Ascending aorta (tissue), 2 donors: ENCODE data around the gene KSR2. TPM values are rescaled to one million over a fixed set of nuclear protein-coding genes. Genes with fewer than 3 reads are reported as not detected.

ENCODE experiments used
- DNase-seq, 2 donors: peaks; one replicate each; pipeline ENCODE4 v3.0.0-alpha.2; 2019; ENCODE audit warnings: low spot score in 2 of 2
- H3K27ac ChIP-seq, 2 donors: fragments of 200-600 bp; sonication (generic); one replicate each; pipeline ENCODE4 v1.5.1; 2016 to 2017; ENCODE audit warnings: mild to moderate bottlenecking in 1 of 2
- H3K27me3 ChIP-seq: fragments of 200-600 bp; sonication (generic); one replicate; pipeline ENCODE4 v1.5.1; 2017
- H3K36me3 ChIP-seq, 2 donors: fragments of 200-600 bp; sonication (generic); one replicate each; pipeline ENCODE4 v1.5.1; 2016
- H3K4me1 ChIP-seq, 2 donors: fragments of 200-600 bp; sonication (generic); one replicate each; pipeline ENCODE4 v1.5.1; 2016 to 2017; ENCODE audit warnings: mild to moderate bottlenecking in 1 of 2
- H3K4me3 ChIP-seq, 2 donors: fragments of 200-600 bp; sonication (generic); one replicate each; pipeline ENCODE4 v1.5.1; 2016 to 2017; ENCODE audit warnings: mild to moderate bottlenecking in 1 of 2
- H3K9me3 ChIP-seq, 2 donors: fragments of 200-600 bp; sonication (generic); one replicate each; pipeline ENCODE4 v1.5.1; 2016
- intact Hi-C: fragments of 100-400 bp; cut with DNase I; formaldehyde crosslinking; loops from one replicate; pipeline ENCODE4 v1.15.1; 2023
- total RNA-seq: library from RNA; depleted of rRNA; stranded (reverse); fragments of >200 nt; gene quantifications from one replicate; pipeline ENCODE4 v1.1.0, GENCODE V29; 2016
- TF ChIP-seq, protein P1 (sequence below), 3 experiments: fragments of 200-600 bp in 2 of 3; fragments of 450-650 bp in 1 of 3; sonication (generic) in 2 of 3; IDR thresholded peaks; one replicate each; pipeline ENCODE4 v1.5.1; 2016 to 2019; ENCODE audit warnings: antibody characterized with exemption in 3 of 3, mild to moderate bottlenecking in 1 of 3, moderate library complexity in 1 of 3

Gene KSR2
- total RNA-seq, 1 donor from 2014 or later = 0.11 TPM

GRCh38 chr12:117599849-117600248, 368.9 kb downstream of the KSR2 start:
- no peaks in the 10 kb centered on the region for H3K4me1 ChIP-seq

GRCh38 chr12:117596968-117597367, 371.8 kb downstream of the KSR2 start:
- no peaks in the 10 kb centered on the region for H3K27me3 ChIP-seq
- no peak overlapping the region for H3K4me3 ChIP-seq
- no peak for DNase-seq
- intact Hi-C loops = no loop called here
- H3K4me1 ChIP-seq = no peaks in the 10 kb centered on the region
- no peaks in the 10 kb centered on the region for H3K36me3 ChIP-seq
- H3K9me3 ChIP-seq = no peaks in the 10 kb centered on the region
- H3K27ac ChIP-seq = no peak overlapping the region
- TF ChIP-seq, protein P1, sequence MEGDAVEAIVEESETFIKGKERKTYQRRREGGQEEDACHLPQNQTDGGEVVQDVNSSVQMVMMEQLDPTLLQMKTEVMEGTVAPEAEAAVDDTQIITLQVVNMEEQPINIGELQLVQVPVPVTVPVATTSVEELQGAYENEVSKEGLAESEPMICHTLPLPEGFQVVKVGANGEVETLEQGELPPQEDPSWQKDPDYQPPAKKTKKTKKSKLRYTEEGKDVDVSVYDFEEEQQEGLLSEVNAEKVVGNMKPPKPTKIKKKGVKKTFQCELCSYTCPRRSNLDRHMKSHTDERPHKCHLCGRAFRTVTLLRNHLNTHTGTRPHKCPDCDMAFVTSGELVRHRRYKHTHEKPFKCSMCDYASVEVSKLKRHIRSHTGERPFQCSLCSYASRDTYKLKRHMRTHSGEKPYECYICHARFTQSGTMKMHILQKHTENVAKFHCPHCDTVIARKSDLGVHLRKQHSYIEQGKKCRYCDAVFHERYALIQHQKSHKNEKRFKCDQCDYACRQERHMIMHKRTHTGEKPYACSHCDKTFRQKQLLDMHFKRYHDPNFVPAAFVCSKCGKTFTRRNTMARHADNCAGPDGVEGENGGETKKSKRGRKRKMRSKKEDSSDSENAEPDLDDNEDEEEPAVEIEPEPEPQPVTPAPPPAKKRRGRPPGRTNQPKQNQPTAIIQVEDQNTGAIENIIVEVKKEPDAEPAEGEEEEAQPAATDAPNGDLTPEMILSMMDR (IDR thresholded peaks at IDR 0.05) = no peak

More at GRCh38 chr12:117599849-117600248, 368.9 kb downstream of the KSR2 start:
- Histone ChIP-seq H3K27ac (no peak overlapping the region), H3K9me3 (no peaks in the 10 kb centered on the region), H3K36me3 (no peaks in the 10 kb centered on the region), H3K27me3 (no peaks in the 10 kb centered on the region), H3K4me3 (no peak overlapping the region)
- TF ChIP-seq, protein P1 (IDR thresholded peaks at IDR 0.05) = no peak
- DNase-seq = no peak
- intact Hi-C loops = no loop called here

DNA sequence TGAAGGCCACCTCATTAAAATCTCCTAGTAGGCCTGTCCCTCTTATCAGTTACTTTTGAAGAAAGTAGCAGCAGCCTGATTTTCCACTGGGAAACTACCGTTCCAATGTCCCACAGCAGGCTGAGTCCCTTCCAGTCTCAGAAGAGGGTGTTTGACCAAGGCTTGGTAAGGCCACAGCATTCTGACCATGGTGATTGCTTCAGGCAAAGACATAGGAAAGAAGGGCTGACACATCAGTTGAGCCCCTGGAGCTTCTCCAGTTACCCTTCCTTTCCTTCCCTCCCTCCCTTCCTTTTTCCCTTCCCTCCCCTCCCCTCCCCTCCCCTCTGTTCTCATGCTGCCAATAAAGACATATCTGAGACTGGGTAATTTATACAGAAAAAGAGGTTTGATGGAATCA, 373.0 kb downstream of the KSR2 start:
- H3K9me3 ChIP-seq = no peaks in the 10 kb centered on the region
- TF ChIP-seq, protein P1 (IDR thresholded peaks at IDR 0.05) = no peak
- DNase-seq = no peak
- H3K27me3 ChIP-seq = no peaks in the 10 kb centered on the region
- H3K4me1 ChIP-seq = no peaks in the 10 kb centered on the region
- no peaks in the 10 kb centered on the region for H3K36me3 ChIP-seq
- intact Hi-C loops = no loop called here
- no peak overlapping the region for H3K4me3 ChIP-seq
- H3K27ac ChIP-seq = no peak overlapping the region

- H3K27ac ChIP-seq = no peak overlapping the region
- intact Hi-C loops = no loop called here
- H3K4me1 ChIP-seq = no peaks in the 10 kb centered on the region
- no peak overlapping the region for H3K4me3 ChIP-seq
- H3K9me3 ChIP-seq = no peaks in the 10 kb centered on the region
- TF ChIP-seq, protein P1 (IDR thresholded peaks at IDR 0.05) = no peak
- H3K36me3 ChIP-seq = no peaks in the 10 kb centered on the region
- no peak for DNase-seq
- no peaks in the 10 kb centered on the region for H3K27me3 ChIP-seq
Measured at GRCh38 chr12:117594481-117594880, 374.3 kb downstream of the KSR2 start.

- intact Hi-C loops = no loop called here
- Histone ChIP-seq H3K36me3 (no peaks in the 10 kb centered on the region), H3K9me3 (no peaks in the 10 kb centered on the region), H3K4me1 (no peaks in the 10 kb centered on the region), H3K27ac (no peak overlapping the region), H3K27me3 (no peaks in the 10 kb centered on the region), H3K4me3 (no peak overlapping the region)
- TF ChIP-seq, protein P1 (IDR thresholded peaks at IDR 0.05) = no peak
- no peak for DNase-seq
Measured at GRCh38 chr12:117593815-117594400, 374.9 kb downstream of the KSR2 start.
